HK-2 (cell line): ENCODE data around the gene TBC1D2B.

Experiments
- DNase-seq: peaks from one replicate; pipeline ENCODE4 v3.0.0-alpha.2; 2018; ENCODE audit not compliant: unreplicated experiment

TBC1D2B gene

GRCh38 chr15:78072080-78072892, 5.2 kb downstream of the TBC1D2B start:
- DNase-seq = no peak

DNA sequence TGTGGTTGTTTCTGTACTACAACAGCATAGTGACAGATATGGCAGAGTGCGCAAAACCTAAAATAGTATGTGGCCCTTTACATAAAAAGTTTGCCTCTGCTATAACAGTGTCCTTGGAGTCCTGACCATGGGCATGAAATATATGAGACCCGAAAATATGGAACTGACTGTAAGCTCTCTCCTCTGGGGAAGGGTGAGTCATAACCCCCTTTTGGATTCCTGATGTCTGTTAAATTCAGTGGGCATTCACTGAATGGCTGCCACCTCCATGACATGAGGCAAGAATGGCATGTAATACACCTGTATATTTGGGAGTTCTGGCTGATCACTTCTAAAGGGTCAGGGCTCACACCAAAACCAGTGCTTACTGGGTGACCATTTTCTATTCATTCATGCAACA, 6.1 kb downstream of the TBC1D2B start:
- no peak for DNase-seq

DNA sequence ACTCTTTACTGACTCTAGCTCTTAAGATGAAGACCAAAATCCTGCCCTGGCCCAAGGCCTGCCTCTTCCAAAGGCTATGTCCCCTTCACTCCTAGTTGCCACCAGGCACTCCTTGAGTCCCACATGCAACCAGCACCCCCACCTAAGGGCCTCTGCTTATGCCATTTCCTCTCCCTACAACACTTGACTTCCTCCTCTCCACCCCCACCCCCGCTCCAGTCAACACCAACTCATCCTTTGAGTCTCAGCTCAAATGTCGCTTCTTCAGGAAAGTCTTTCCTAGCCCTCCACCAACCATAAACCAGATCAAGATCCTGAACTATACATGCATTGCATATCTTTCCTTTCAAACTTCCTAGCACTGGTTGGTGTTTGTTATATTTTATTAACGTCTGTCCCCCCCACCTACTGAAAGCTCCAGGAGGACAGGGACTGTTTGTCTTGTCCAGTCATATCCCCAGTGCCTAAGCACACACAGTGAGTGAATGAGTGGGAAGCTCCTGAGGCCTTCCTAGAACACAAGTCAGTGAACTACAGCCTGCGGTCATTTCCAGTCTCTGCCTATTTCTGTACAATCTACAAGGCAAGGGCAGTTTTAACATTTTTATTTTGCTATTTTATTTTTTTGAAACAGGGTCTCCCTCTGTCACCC, 7.3 kb downstream of the TBC1D2B start:
- no peak for DNase-seq

DNA sequence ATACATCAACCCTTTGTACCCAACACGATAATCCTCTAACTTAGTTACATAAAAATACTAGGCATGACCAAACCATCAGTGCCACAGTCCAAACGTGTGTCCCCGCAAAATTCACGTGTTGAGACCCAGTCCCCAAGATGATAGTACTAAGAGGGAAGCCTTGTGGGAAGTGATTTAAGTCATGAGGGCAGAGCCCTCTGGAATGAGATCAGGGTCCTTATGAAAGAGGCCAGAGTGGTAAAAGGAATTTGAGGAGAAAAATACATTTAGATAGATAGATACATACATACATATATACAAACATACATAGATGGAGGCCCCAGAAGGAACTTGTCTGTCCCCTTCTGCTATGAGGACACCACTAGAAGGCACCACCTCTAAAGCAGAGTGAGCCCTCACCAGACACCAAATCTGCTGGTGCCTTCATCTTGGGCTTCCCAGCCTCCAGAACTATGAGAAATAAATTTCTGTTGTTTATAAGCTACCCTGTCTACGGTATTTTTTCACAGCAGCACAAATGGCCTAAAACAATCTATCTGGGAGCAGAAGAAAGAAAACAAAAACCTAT, 8.0 kb downstream of the TBC1D2B start:
- no peak for DNase-seq

DNA sequence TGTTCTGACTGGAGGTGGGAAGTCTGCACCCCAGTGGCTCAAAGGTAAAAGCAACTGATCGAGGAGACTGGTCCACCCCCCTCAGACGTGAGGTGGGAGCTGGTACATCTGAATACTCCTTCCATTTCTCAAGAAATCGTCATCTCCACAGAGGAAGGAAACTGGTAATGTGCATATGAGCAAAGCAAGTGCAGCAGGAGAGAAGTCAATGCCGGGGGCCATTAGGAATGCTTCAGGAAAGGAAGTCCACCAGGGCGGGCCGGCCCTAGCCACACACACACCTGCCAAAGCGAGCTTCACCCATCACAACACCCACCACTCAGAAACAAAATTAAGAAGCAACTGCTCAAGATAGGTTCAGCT, 8.5 kb downstream of the TBC1D2B start:
- no peak for DNase-seq

GRCh38 chr15:78067328-78068228, 9.9 kb downstream of the TBC1D2B start:
- DNase-seq = no peak

DNA sequence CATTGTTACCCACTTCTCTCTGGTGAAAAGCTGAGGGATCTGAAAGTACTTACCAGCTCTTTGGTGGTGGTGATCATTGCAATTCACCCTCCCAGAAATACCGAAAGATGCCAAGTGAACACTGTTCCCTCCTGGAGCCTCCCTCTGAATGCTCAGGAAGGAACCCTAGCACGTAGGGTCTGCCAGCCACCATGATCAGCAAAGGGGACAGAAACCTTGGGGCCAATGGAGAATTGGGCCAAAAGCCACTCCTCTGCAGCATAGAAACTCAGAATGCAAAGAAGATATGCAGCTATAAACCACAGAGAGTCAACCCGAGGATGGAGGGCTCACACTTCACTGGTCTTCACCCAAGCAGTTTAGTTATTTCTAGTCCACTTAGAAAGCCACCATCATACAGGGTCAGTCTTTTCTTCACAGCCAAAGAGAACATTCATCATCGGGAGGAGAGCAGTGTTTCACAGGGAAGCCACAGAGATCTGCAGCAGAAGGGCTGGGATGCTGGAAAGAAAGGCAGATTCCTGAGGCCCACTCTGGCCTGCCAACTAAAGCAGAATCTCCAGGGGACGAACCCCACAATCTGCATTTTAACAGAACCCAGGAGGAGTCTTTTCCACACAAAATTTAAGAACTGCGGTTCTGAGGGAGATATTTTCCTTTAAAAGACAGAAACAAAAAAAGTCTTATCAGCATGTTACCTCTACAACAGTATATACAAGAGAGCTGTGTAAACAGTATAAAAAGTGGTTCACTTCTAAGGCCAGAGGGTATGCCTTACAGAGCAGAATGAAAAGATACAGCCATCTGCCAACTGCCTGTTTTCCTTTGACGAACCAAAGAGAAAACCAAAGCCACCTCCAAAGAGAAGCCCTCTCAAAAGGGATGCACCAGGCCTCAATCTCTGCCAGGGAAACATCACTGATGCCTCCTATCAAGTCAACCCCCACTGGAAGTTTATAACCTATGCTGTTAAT, 11.3 kb downstream of the TBC1D2B start:
- no peak for DNase-seq

- DNase-seq = peak; percentile 65
Observed at GRCh38 chr15:78065284-78065872, 12.1 kb downstream of the TBC1D2B start.

DNA sequence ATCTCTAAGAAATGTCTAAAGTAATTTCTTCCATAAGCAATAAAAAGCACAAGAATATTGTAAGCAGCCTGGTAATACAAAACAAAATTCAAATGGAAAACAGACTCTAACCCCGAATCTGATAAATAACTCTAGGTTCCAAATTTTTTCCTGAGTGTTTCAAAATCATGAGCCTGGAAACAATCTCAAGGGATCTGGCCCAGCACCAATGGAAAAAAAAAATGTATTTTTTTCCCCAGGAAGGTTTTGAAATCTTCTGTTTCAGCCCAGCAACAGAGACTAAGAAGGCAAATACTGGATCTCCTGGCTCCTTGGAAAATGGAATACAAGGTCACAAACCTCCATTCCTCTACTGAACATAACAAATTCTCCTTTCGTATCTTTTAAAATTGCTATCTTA, 13.0 kb downstream of the TBC1D2B start:
- no peak for DNase-seq

GRCh38 chr15:78063970-78064385, 13.5 kb downstream of the TBC1D2B start:
- no peak for DNase-seq

DNA sequence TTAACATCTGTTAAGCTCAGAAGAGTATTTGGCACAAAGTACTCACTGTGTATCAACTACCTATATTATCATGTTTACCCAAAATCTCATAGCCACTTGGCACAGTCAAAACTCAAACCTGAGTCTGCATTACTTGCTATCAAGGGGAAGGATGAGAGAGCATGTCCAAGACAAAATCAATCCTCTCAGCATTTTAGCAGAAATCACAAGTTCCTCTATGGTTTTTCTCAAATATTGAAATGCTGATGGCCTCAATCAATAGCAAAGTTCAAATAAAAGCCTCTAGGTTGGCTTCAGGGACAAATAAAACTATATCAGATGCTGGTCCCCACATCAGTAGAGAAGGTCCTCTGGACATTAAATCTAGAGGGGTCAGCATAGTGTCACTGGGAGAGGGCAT, 14.3 kb downstream of the TBC1D2B start:
- no peak for DNase-seq

DNA sequence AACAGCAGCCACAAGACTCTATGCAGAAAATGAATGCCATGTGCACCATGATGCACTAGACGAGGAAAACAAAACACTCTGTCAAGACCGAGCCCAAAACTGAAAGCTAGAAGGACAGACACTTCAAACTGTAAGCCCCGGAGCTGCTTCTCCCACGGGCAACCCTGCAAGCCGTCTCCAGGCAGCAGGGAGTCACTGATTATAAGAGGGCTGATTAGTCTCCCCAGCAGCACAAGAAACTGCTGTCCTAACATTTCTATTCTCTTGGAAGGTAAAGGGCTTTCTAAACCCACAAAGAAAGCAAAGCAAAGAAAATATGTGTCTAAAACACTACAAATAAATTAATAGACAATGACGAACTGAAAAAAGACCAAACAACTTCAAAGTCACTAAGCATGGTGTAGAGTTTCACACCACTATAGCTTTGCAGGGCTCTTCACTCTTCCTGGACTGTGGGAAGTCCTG, 15.5 kb downstream of the TBC1D2B start:
- no peak for DNase-seq

- DNase-seq = no peak
Observed at GRCh38 chr15:78060232-78060631, 17.3 kb downstream of the TBC1D2B start.

- no peak for DNase-seq
Observed at GRCh38 chr15:78059110-78059839, 18.2 kb downstream of the TBC1D2B start.

DNA sequence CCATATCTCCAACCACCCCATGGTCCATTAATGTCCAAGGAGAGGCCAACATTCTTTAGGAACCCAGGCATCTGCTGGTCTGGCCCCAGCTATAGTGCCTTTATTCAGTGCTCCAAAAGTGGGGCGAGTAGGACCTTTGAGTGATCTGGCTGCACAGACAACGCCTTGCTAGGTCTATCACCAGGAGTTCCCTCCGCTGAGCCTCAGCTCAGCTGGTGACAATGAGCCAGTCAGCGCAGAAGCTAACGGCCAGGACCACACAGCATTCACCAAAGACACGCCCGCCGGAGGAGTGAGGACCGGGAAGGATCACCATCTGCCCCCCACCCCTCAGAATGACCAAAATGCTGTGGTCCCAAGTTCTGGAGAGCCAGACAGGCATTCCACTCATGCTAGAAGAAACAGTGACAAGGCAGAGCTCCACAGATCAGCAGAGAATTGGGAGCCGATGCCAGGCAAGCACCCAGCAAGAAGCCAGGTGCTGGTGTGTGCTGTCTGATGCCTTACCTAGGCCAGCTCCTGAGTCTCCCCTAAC, 19.0 kb downstream of the TBC1D2B start:
- no peak for DNase-seq

DNA sequence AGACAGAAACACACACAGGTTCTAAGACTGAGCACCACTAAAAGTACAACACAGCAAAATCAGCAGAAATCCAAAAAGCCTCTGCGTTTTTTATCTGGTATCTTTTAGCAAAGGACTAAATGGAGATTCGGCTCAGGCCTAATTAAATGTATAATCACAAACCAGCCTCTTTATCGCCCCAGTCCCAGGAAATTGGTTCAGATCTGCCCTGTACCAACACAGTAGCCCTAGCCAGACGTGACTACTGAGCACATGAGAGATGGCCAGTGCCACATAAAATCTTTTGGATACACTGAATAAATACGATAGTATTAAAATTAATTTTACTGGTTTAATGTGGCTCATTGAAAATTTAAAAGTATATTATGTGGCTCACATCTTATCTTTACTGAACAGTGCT, 19.7 kb downstream of the TBC1D2B start:
- no peak for DNase-seq

DNA sequence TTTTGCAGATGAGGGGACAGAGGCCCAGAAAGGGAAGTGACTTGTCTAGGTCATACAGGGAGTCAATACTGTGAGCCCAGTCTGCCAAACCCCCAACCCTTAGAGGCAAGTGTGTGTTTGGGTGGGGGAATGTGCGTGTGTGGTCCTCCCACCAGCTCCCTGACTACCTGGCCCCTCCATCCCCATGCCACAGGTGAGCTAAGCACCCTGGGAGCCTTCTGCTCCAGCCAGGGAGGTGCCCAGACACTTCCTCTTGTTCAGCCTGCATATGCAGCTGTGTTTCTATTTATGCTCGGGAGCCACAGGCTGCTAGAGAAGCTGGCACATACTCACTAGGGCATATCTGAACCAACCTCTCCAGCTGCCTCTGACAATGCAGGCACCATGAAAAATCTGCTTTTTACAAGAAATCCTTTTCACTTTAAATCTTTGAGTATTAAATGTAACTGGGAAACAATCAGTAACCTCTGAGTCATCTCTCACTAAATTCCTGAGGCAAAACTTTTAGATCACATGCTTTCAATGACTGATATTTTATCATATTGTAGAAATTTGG, 20.7 kb downstream of the TBC1D2B start:
- no peak for DNase-seq

DNA sequence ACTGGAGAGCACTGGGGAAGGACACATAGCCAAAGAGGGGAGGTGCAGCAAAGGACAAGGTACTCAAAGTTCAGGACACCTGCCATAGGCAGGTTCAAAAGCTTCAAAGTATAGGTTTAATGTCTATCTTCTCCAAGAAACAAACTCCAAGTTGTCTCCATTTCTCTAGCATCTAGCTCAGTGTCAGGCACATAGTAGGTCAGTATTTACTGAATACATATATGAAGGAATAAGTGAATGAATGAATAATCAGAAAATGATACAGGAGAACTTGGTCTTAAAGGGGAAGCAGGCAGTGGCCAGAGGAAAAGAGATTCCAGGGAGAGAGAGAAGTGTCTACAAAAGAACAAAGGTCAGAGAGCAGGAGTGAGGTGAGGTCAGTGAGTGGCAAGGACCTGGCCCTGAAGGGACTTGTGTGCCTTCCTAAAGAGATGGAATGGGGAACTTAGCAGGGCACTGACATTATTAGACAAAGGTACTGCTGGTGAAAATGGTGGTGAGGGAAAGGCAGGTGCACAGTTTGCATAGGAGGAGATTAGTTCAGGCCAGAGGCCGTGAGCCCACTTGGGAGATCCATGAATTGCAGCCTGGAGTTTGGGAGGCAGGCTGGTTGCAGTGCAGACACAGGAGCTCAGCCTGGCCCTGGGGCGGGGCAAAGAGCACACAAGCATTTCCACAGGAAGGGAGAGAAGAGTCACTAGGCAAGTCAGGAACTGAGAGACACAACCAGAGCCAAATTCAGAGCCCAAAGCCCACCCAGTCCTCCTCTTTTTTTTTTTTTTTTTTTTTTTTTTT, 21.4 kb downstream of the TBC1D2B start:
- DNase-seq = no peak
